Cardiac fibroblast (primary cell): ENCODE results near the gene RBM20.

Experiments used
- DNase-seq, 2 donors: peaks; one replicate each; pipeline versions ENCODE4 v3.0.0 to v3.0.0-alpha.2; 2010; ENCODE audit warnings: low read depth in 2 of 2
- H3K4me3 ChIP-seq, 2 donors: replicated peaks in 1 of 2; 1 replicate in 1 of 2; 2 replicates in 1 of 2; pipeline ENCODE4 v1.5.1; 2011; ENCODE audit warnings: low read depth in 2 of 2, low read length in 2 of 2, mild to moderate bottlenecking in 2 of 2, moderate library complexity in 1 of 2
- CTCF ChIP-seq: IDR thresholded peaks from one replicate; pipeline ENCODE4 v1.5.1; 2011; ENCODE audit warnings: low read depth, mild to moderate bottlenecking, low read length, inconsistent platforms

RBM20 gene

GRCh38 chr10:110848106-110848505 is 204.0 kb downstream of the RBM20 start:
- H3K4me3 ChIP-seq: no peak overlapping the region
- no peak for DNase-seq
- TF ChIP-seq CTCF: no peak

- no peak for TF ChIP-seq CTCF
- H3K4me3 ChIP-seq: no peak overlapping the region
- no peak for DNase-seq
These were observed 206.0 kb downstream of the RBM20 start for GRCh38 chr10:110850099-110850498.

DNA sequence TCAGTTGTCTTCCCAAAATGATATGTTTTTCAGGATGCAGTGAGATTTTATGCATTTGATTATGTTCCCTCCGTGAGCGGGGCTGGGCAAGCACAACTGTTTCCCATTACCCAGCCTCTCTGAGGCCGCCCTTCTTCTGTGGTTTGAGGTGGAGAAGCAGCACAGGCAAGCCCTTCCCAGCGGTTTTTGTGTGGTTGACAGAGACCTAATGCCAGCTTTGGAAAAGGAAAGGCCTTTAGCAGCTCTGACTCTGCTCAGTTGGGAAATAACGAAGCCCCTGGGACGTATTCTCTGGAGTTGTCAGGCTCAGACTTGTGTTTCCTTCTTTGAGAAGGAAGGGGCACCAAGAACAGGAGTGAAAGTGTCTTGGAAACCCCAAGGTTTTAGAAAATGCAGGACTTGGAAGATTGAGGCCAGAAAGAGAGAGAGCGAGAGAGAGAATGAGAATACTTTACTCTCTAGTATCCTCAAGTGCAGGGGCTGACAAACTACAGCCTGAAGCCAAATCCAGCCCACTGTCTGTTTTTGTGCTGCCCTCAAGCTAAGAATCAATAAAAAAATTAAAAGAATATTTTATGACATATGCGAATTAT is 207.0 kb downstream of the RBM20 start:
- peak in 1 of 2 donors; percentile 12 for DNase-seq
- TF ChIP-seq CTCF: no peak
- no peak overlapping the region for H3K4me3 ChIP-seq

GRCh38 chr10:110852255-110852896 is 208.2 kb downstream of the RBM20 start:
- no peak overlapping the region for H3K4me3 ChIP-seq
- no peak for DNase-seq
- TF ChIP-seq CTCF: no peak

GRCh38 chr10:110852947-110853346 is 208.8 kb downstream of the RBM20 start:
- no peak for DNase-seq
- no peak for TF ChIP-seq CTCF
- H3K4me3 ChIP-seq: no peak overlapping the region

GRCh38 chr10:110853921-110854605 is 209.9 kb downstream of the RBM20 start:
- no peak for DNase-seq
- TF ChIP-seq CTCF: no peak
- H3K4me3 ChIP-seq: no peak overlapping the region
